IMR-90 (cell line): ENCODE results near the gene ADAMTS13. TPM values are rescaled to one million over a fixed set of nuclear protein-coding genes. Genes with fewer than 3 reads are reported as not detected.

Experiments used
- ATAC-seq: fragments of 200-7000 bp; cut with Tn5 transposase; 2 replicates; pipeline ENCODE4 v1.9.1; 2020; ENCODE audit warnings: low read depth, mild to moderate bottlenecking, moderate library complexity
- BruUV-seq: library from RNA; stranded (reverse); fragments of 400-500 nt; replicated peaks from 2 replicates; lab custom pipeline; 2021; lab: Mats Ljungman, UMichigan
- CTCF ChIA-PET: fragments of 300-600 bp; formaldehyde crosslinking; extraction: SDS; loops from one replicate; lab custom pipeline; 2021; ENCODE audit warnings: antibody characterized with exemption; lab: Yijun Ruan, JAX
- POLR2A ChIA-PET: fragments of 300-600 bp; sonication (Branson Sonifier 250); formaldehyde crosslinking; loops from one replicate; lab custom pipeline; 2022; ENCODE audit warnings: antibody characterized with exemption; ENCODE audit not compliant: unreplicated experiment; lab: Charles Lee
- DNase-seq: peaks from one replicate; pipeline ENCODE4 v3.0.0; 2013
- H2AFZ ChIP-seq: replicated peaks from 2 replicates; pipeline ENCODE3; 2013; ENCODE audit warnings: low read length, mild to moderate bottlenecking; ENCODE audit not compliant: poor library complexity
- H2AK5ac ChIP-seq: 2 replicates; pipeline ENCODE4 v1.6.1; 2013; ENCODE audit warnings: low read depth, low read length, inconsistent platforms
- H2AK9ac ChIP-seq: replicated peaks from 2 replicates; pipeline ENCODE3; 2013; ENCODE audit warnings: mild to moderate bottlenecking, low read depth, low read length, moderate library complexity; ENCODE audit not compliant: poor library complexity
- H2BK120ac ChIP-seq: 2 replicates; pipeline ENCODE4 v1.6.1; 2013; ENCODE audit warnings: low read depth, low read length, inconsistent platforms
- H2BK15ac ChIP-seq: 3 replicates; pipeline ENCODE4 v1.6.1; 2013; ENCODE audit warnings: low read depth, low read length, inconsistent platforms
- H2BK20ac ChIP-seq: 2 replicates; pipeline ENCODE4 v1.6.1; 2013; ENCODE audit warnings: low read depth, mild to moderate bottlenecking, inconsistent platforms, low read length, moderate library complexity
- H2BK5ac ChIP-seq: 2 replicates; pipeline ENCODE4 v1.6.1; 2013; ENCODE audit warnings: mild to moderate bottlenecking, low read depth, low read length, inconsistent platforms; ENCODE audit not compliant: poor library complexity, severe bottlenecking
- H3K14ac ChIP-seq: replicated peaks from 2 replicates; pipeline ENCODE4 v1.6.1; 2013; ENCODE audit warnings: low read depth, low read length, inconsistent platforms
- H3K18ac ChIP-seq: 2 replicates; pipeline ENCODE4 v1.6.1; 2013; ENCODE audit warnings: low read depth, low read length, control low read depth
- H3K23ac ChIP-seq: 2 replicates; pipeline ENCODE4 v1.6.1; 2013; ENCODE audit warnings: low read depth, low read length, inconsistent platforms
- H3K27ac ChIP-seq: 2 replicates; pipeline ENCODE4 v1.5.1; 2013; ENCODE audit warnings: mild to moderate bottlenecking, control low read depth, low read length; ENCODE audit not compliant: insufficient read depth
- H3K27me3 ChIP-seq: 2 replicates; pipeline ENCODE4 v1.6.1; 2013; ENCODE audit warnings: low read length; ENCODE audit not compliant: control insufficient read depth, insufficient read depth
- H3K36me3 ChIP-seq: 2 replicates; pipeline ENCODE4 v1.6.1; 2013; ENCODE audit warnings: low read length, mixed read lengths; ENCODE audit not compliant: control insufficient read depth, insufficient read depth
- H3K4ac ChIP-seq: 2 replicates; pipeline ENCODE4 v1.6.1; 2013; ENCODE audit warnings: low read depth, low read length, inconsistent platforms
- H3K4me1 ChIP-seq: 2 replicates; pipeline ENCODE4 v1.6.1; 2013; ENCODE audit warnings: low read length, mixed read lengths; ENCODE audit not compliant: control insufficient read depth, insufficient read depth
- H3K4me2 ChIP-seq: 2 replicates; pipeline ENCODE4 v1.6.1; 2013; ENCODE audit warnings: low read depth, mild to moderate bottlenecking, control low read depth, low read length, moderate library complexity
- H3K4me3 ChIP-seq: 2 replicates; pipeline ENCODE4 v1.5.1; 2013; ENCODE audit warnings: low read depth, mild to moderate bottlenecking, control low read depth, low read length, moderate library complexity; ENCODE audit not compliant: insufficient read depth
- H3K56ac ChIP-seq: 2 replicates; pipeline ENCODE4 v1.6.1; 2013; ENCODE audit warnings: low read length, inconsistent platforms; ENCODE audit not compliant: insufficient read depth; ENCODE audit errors: extremely low read depth
- H3K79me1 ChIP-seq, 2 experiments: 2 replicates each; pipeline ENCODE4 v1.6.1; 2013; ENCODE audit warnings: low read length in 2 of 2, inconsistent platforms in 1 of 2, low read depth in 1 of 2
- H3K9ac ChIP-seq: 2 replicates; pipeline ENCODE4 v1.6.1; 2013; ENCODE audit warnings: low read depth, low read length, control low read depth
- H3K9me1 ChIP-seq: 2 replicates; pipeline ENCODE4 v1.6.1; 2013; ENCODE audit warnings: low read length, inconsistent platforms; ENCODE audit not compliant: insufficient read depth
- H3K9me3 ChIP-seq: 2 replicates; pipeline ENCODE4 v1.6.1; 2013; ENCODE audit warnings: low read length; ENCODE audit not compliant: control insufficient read depth, insufficient read depth
- H4K20me1 ChIP-seq: 2 replicates; pipeline ENCODE4 v1.6.1; 2013; ENCODE audit warnings: low read length, inconsistent platforms; ENCODE audit not compliant: insufficient read depth
- H4K5ac ChIP-seq: 2 replicates; pipeline ENCODE4 v1.6.1; 2013; ENCODE audit warnings: mild to moderate bottlenecking, low read depth, low read length, control low read depth
- H4K8ac ChIP-seq, 2 experiments: 2 replicates each; pipeline ENCODE4 v1.6.1; 2013; ENCODE audit warnings: low read depth in 2 of 2, low read length in 2 of 2, control low read depth in 1 of 2, inconsistent platforms in 1 of 2
- H4K91ac ChIP-seq: 2 replicates; pipeline ENCODE4 v1.6.1; 2013; ENCODE audit warnings: low read depth, low read length, inconsistent platforms; ENCODE audit not compliant: insufficient read depth
- BHLHE40 ChIP-seq: fragments of 150-350 bp; IDR thresholded peaks from 2 replicates; pipeline ENCODE4 v1.6.1; 2016; ENCODE audit warnings: mild to moderate bottlenecking, low read depth, low read length
- CEBPB ChIP-seq: IDR thresholded peaks from 2 replicates; pipeline ENCODE4 v1.6.1; 2012; ENCODE audit warnings: low read depth, low read length, improper control_type of control experiment
- CHD1 ChIP-seq: IDR thresholded peaks from 2 replicates; pipeline ENCODE4 v1.6.1; 2012; ENCODE audit warnings: low read depth, low read length, improper control_type of control experiment
- CTCF ChIP-seq: conservative IDR thresholded peaks from 2 replicates; pipeline ENCODE4 v1.5.1; 2012; ENCODE audit warnings: mild to moderate bottlenecking, low read depth, low read length, improper control_type of control experiment
- ELK1 ChIP-seq: fragments of 150-350 bp; IDR thresholded peaks from 2 replicates; pipeline ENCODE4 v1.6.1; 2016; ENCODE audit warnings: low read depth, mild to moderate bottlenecking, low read length, moderate library complexity, borderline replicate concordance
- FOS ChIP-seq: fragments of 150-350 bp; IDR thresholded peaks from 2 replicates; pipeline ENCODE4 v1.6.1; 2016; ENCODE audit warnings: low read depth, low read length
- MAFK ChIP-seq: IDR thresholded peaks from 2 replicates; pipeline ENCODE4 v1.6.1; 2012; ENCODE audit warnings: low read depth, low read length, improper control_type of control experiment
- MAZ ChIP-seq: IDR thresholded peaks from 2 replicates; pipeline ENCODE4 v1.6.1; 2012; ENCODE audit warnings: low read depth, mild to moderate bottlenecking, low read length, improper control_type of control experiment, moderate library complexity, borderline replicate concordance
- MXI1 ChIP-seq: IDR thresholded peaks from 2 replicates; pipeline ENCODE4 v1.6.1; 2012; ENCODE audit warnings: low read depth, mild to moderate bottlenecking, low read length, moderate library complexity, borderline replicate concordance
- NFE2L2 ChIP-seq: fragments of 150-350 bp; IDR thresholded peaks from 2 replicates; pipeline ENCODE4 v1.6.1; 2016; ENCODE audit warnings: low read depth, mild to moderate bottlenecking, low read length
- POLR2A ChIP-seq: IDR thresholded peaks from 2 replicates; pipeline ENCODE4 v1.6.1; 2012; ENCODE audit warnings: mild to moderate bottlenecking, low read depth, low read length
- RAD21 ChIP-seq: IDR thresholded peaks from 2 replicates; pipeline ENCODE4 v1.6.1; 2012; ENCODE audit warnings: low read length, improper control_type of control experiment
- RCOR1 ChIP-seq: IDR thresholded peaks from 2 replicates; pipeline ENCODE4 v1.6.1; 2012; ENCODE audit warnings: mild to moderate bottlenecking, low read length, improper control_type of control experiment; ENCODE audit not compliant: insufficient replicate concordance
- RFX5 ChIP-seq: IDR thresholded peaks from 2 replicates; pipeline ENCODE4 v1.8.0; 2012; ENCODE audit warnings: low read depth, mild to moderate bottlenecking, low read length, moderate library complexity
- SMC3 ChIP-seq: fragments of 150-350 bp; IDR thresholded peaks from 2 replicates; pipeline ENCODE4 v1.6.1; 2016; ENCODE audit warnings: low read depth, mild to moderate bottlenecking, antibody characterized with exemption, low read length, moderate library complexity
- USF2 ChIP-seq: fragments of 150-350 bp; IDR thresholded peaks from 2 replicates; pipeline ENCODE4 v1.6.1; 2017; ENCODE audit warnings: mild to moderate bottlenecking, antibody characterized with exemption, low read length, low read depth
- WGBS, 2 experiments: methylation state at CpG; one replicate each; pipeline versions ENCODE4 v1.1.5 to v1.1.7; 2013; ENCODE audit warnings: missing lambda C conversion rate in 2 of 2; ENCODE audit not compliant: insufficient read length in 1 of 2; ENCODE audit errors: extremely low coverage in 2 of 2; 5-methylcytosine and 5-hydroxymethylcytosine counted together
- dilution Hi-C: fragments of 300-500 bp; cut with HindIII; formaldehyde crosslinking; loops from one replicate; pipeline ENCODE4 v1.14.3; 2018; ENCODE audit warnings: low sequenced_read_pairs; ENCODE audit not compliant: unreplicated experiment
- in situ Hi-C: fragments of 300-500 bp; cut with MboI; formaldehyde crosslinking; loops from 3 replicates; pipeline ENCODE4 v1.14.3; 2019; ENCODE audit warnings: low sequenced_read_pairs, inconsistent platforms, mixed read lengths
- intact Hi-C: fragments of 100-400 bp; cut with micrococcal nuclease; formaldehyde crosslinking; loops from 2 replicates; pipeline ENCODE4 v1.10.0; 2022
- polyA plus RNA-seq, 3 experiments: library from polyadenylated mRNA; depleted of rRNA; stranded (reverse); fragments of >200 nt; gene quantifications; 2 replicates each; pipeline ENCODE4 v1.2.3, GENCODE V29; 2012; ENCODE audit warnings: low replicate concordance in 1 of 3
- total RNA-seq: library from RNA; depleted of rRNA; stranded (reverse); fragments of >200 nt; gene quantifications from 2 replicates; pipeline ENCODE4 v1.2.3, GENCODE V29; 2012

The ADAMTS13 gene
- total and polyA plus RNA-seq, 2 of the 4 experiments (the other 2 are of a cell fraction) = 0.18 to 2.8 TPM

- Histone ChIP-seq H3K4me1 (no peaks in the 10 kb centered on the region), H2BK5ac (no peak overlapping the region), H3K27me3 (no peaks in the 10 kb centered on the region), H3K36me3 (no peaks in the 10 kb centered on the region), H4K91ac (no peak overlapping the region), H2AK9ac (no peak overlapping the region), H2BK15ac (no peak overlapping the region), H3K14ac (no peak overlapping the region), H2BK20ac (no peak overlapping the region), H4K8ac (no peak overlapping the region), H3K23ac (no peak overlapping the region), H3K18ac (no peak overlapping the region), H3K4me3 (no peak overlapping the region), H2AFZ (no peak overlapping the region), H3K79me1 (no peaks in the 10 kb centered on the region), H3K9me3 (no peaks in the 10 kb centered on the region), H3K4me2 (no peak overlapping the region), H2AK5ac (no peak overlapping the region), H3K9me1 (no peaks in the 10 kb centered on the region), H3K56ac (no peak overlapping the region), H4K20me1 (no peaks in the 10 kb centered on the region), H3K9ac (no peak overlapping the region), H3K4ac (no peak overlapping the region), H4K5ac (no peak overlapping the region), H2BK120ac (no peak overlapping the region), H3K27ac (no peak overlapping the region)
- TF ChIP-seq RCOR1 (no peak), MAFK (no peak), RAD21 (no peak), USF2 (no peak), MXI1 (no peak), POLR2A (no peak), NFE2L2 (no peak), FOS (no peak), MAZ (no peak), CEBPB (no peak), SMC3 (no peak), ELK1 (no peak), BHLHE40 (no peak), CHD1 (no peak), CTCF (no peak), RFX5 (no peak)
- BruUV-seq = no TSS peak
- intact Hi-C loops = no loop called here
- ChIA-PET POLR2A (interaction anchor here (0.6 kb wide), 1 partner anchor 62 kb away, joined by 3 read pairs; no protein-coding TSS in a partner anchor), CTCF (no interaction called here)
- in situ Hi-C loops = no loop called here
- ATAC-seq (no peak), DNase-seq (no peak)
- no CpG with 5 or more reads among the region's 4 CpGs for WGBS, 2 experiments
- dilution Hi-C loops = no loop called here
Observed at GRCh38 chr9:133439337-133439736, 17.2 kb downstream of the ADAMTS13 start.
